SK-N-SH (cell line): ENCODE data around the gene RASGRF1. TPM values are rescaled to one million over a fixed set of nuclear protein-coding genes. Genes with fewer than 3 reads are reported as not detected.

Experiments
- CTCF ChIA-PET: fragments of 300-600, 350-600 bp; formaldehyde crosslinking; extraction: SDS; loops from one replicate; lab custom pipeline; 2021; lab: Yijun Ruan, JAX
- POLR2A ChIA-PET: fragments of 350-600 bp; sonication (Branson Sonifier 250); formaldehyde crosslinking; extraction: SDS; loops from one replicate; lab custom pipeline; 2020; ENCODE audit warnings: antibody characterized with exemption, inconsistent platforms; lab: Yijun Ruan, JAX
- DNase-seq: peaks from one replicate; pipeline ENCODE4 v3.0.0; 2012
- H2AFZ ChIP-seq: fragments of 200-600 bp; sonication (generic); 2 replicates; pipeline ENCODE4 v1.8.1; 2016; ENCODE audit warnings: antibody characterized with exemption, mild to moderate bottlenecking, low read depth
- H3F3A ChIP-seq: fragments of 200-600 bp; sonication (generic); replicated peaks from 2 replicates; pipeline ENCODE3; 2016; ENCODE audit warnings: antibody characterized with exemption, mild to moderate bottlenecking; ENCODE audit not compliant: insufficient read depth
- H3K27ac ChIP-seq, 2 experiments: fragments of 200-500 bp in 1 of 2; fragments of 200-600 bp in 1 of 2; sonication (Bioruptor generic) in 1 of 2; sonication (generic), shearing (Covaris generic) in 1 of 2; 2 replicates each; pipeline versions ENCODE4 v1.5.1 to v1.6.1; 2014 to 2016; ENCODE audit warnings: low read depth in 2 of 2, inconsistent platforms in 1 of 2, low read length in 1 of 2, mild to moderate bottlenecking in 1 of 2, mixed read lengths in 1 of 2
- H3K27me3 ChIP-seq: fragments of 200-600 bp; sonication (generic), shearing (Covaris generic); 2 replicates; pipeline ENCODE4 v1.6.1; 2016; ENCODE audit warnings: mixed run types; ENCODE audit not compliant: insufficient read depth
- H3K36me3 ChIP-seq, 2 experiments: fragments of 200-500 bp in 1 of 2; fragments of 200-600 bp in 1 of 2; sonication (Bioruptor generic) in 1 of 2; sonication (generic) in 1 of 2; replicated peaks in 1 of 2; 2 replicates each; pipeline versions ENCODE3 to v1.5.1; 2014 to 2016; ENCODE audit warnings: low read length in 1 of 2, mild to moderate bottlenecking in 1 of 2; ENCODE audit not compliant: insufficient read depth in 2 of 2, control insufficient read depth in 1 of 2
- H3K4me1 ChIP-seq, 2 experiments: fragments of 200-500 bp in 1 of 2; fragments of 200-600 bp in 1 of 2; sonication (Bioruptor generic) in 1 of 2; sonication (generic), shearing (Covaris generic) in 1 of 2; 2 replicates each; pipeline versions ENCODE4 v1.5.1 to v1.6.1; 2014 to 2016; ENCODE audit warnings: low read depth in 1 of 2, low read length in 1 of 2, mixed run types in 1 of 2; ENCODE audit not compliant: insufficient read depth in 2 of 2, control insufficient read depth in 1 of 2
- H3K4me2 ChIP-seq: fragments of 200-600 bp; sonication (generic), shearing (Covaris generic); 2 replicates; pipeline ENCODE4 v1.6.1; 2017; ENCODE audit warnings: mixed run types
- H3K4me3 ChIP-seq, 2 experiments: fragments of 200-500 bp in 1 of 2; fragments of 200-600 bp in 1 of 2; sonication (Bioruptor generic) in 1 of 2; sonication (generic), shearing (Covaris generic) in 1 of 2; 2 replicates each; pipeline versions ENCODE4 v1.5.1 to v1.8.1; 2014 to 2016; ENCODE audit warnings: low read depth in 2 of 2, inconsistent platforms in 1 of 2, low read length in 1 of 2, mild to moderate bottlenecking in 1 of 2, mixed read lengths in 1 of 2, moderate library complexity in 1 of 2
- H3K79me2 ChIP-seq: fragments of 200-600 bp; sonication (generic); 2 replicates; pipeline ENCODE4 v1.8.1; 2017; ENCODE audit warnings: mild to moderate bottlenecking; ENCODE audit not compliant: insufficient read depth
- H3K9ac ChIP-seq: fragments of 200-600 bp; sonication (generic); 2 replicates; pipeline ENCODE4 v1.6.1; 2017; ENCODE audit warnings: mixed run types
- H3K9me2 ChIP-seq: fragments of 200-600 bp; sonication (generic); 2 replicates; pipeline ENCODE4 v1.6.1; 2017; ENCODE audit warnings: mixed run types
- H3K9me3 ChIP-seq: fragments of 200-600 bp; sonication (generic); 2 replicates; pipeline ENCODE4 v1.6.1; 2017; ENCODE audit warnings: mixed run types, mild to moderate bottlenecking, moderate library complexity
- H4K20me1 ChIP-seq: fragments of 200-600 bp; sonication (generic); 2 replicates; pipeline ENCODE4 v1.6.1; 2017; ENCODE audit warnings: mild to moderate bottlenecking, mixed run types; ENCODE audit not compliant: insufficient read depth
- CHD2 ChIP-seq: fragments of 150-350 bp; IDR thresholded peaks from 2 replicates; pipeline ENCODE4 v1.6.1; 2018; ENCODE audit warnings: low read length; ENCODE audit not compliant: partially characterized antibody
- FOSL2 ChIP-seq: IDR thresholded peaks from 2 replicates; pipeline ENCODE4 v1.4.0; 2012; ENCODE audit warnings: low read depth, mild to moderate bottlenecking, moderate library complexity, borderline replicate concordance
- GABPA ChIP-seq: IDR thresholded peaks from 2 replicates; pipeline ENCODE4 v1.4.0; 2012; ENCODE audit warnings: low read depth, mild to moderate bottlenecking
- MEF2A ChIP-seq: IDR thresholded peaks from 2 replicates; pipeline ENCODE4 v1.4.0; 2012; ENCODE audit warnings: low read depth, borderline replicate concordance
- NFIC ChIP-seq: IDR thresholded peaks from 2 replicates; pipeline ENCODE4 v1.4.0; 2012; ENCODE audit warnings: borderline replicate concordance
- POLR2AphosphoS5 ChIP-seq: IDR thresholded peaks from 2 replicates; pipeline ENCODE4 v1.6.1; 2012; ENCODE audit warnings: low read depth, low read length
- RCOR1 ChIP-seq: fragments of 150-350 bp; IDR thresholded peaks from 2 replicates; pipeline ENCODE4 v1.6.1; 2017; ENCODE audit warnings: antibody characterized with exemption, low read length
- RFX5 ChIP-seq: IDR thresholded peaks from 2 replicates; pipeline ENCODE4 v1.6.1; 2012; ENCODE audit warnings: mild to moderate bottlenecking, improper control_type of control experiment, low read length
- TAF1 ChIP-seq: IDR thresholded peaks from 2 replicates; pipeline ENCODE4 v1.6.1; 2012; ENCODE audit warnings: low read depth, mild to moderate bottlenecking, low read length, moderate library complexity, borderline replicate concordance
- TCF12 ChIP-seq: IDR thresholded peaks from 2 replicates; pipeline ENCODE4 v1.4.0; 2012
- TEAD4 ChIP-seq: IDR thresholded peaks from 2 replicates; pipeline ENCODE4 v1.4.0; 2012; ENCODE audit warnings: mild to moderate bottlenecking, borderline replicate concordance; ENCODE audit not compliant: insufficient read depth
- YY1 ChIP-seq: IDR thresholded peaks from 2 replicates; pipeline ENCODE4 v1.4.0; 2012; ENCODE audit warnings: low read depth, mild to moderate bottlenecking
- WGBS: methylation state at CpG from one replicate; pipeline ENCODE4 v1.1.6; 2017; ENCODE audit warnings: low lambda C conversion rate; 5-methylcytosine and 5-hydroxymethylcytosine counted together
- polyA plus RNA-seq, 3 experiments: library from polyadenylated mRNA; depleted of rRNA; stranded (reverse); fragments of >200 nt; gene quantifications; 2 replicates each; pipeline ENCODE4 v1.2.3, GENCODE V29; 2012
- TF ChIP-seq, protein P1 (sequence below): IDR thresholded peaks from 2 replicates; pipeline ENCODE4 v1.4.0; 2012; ENCODE audit warnings: low read depth
- TF ChIP-seq, protein P2 (sequence below): IDR thresholded peaks from 2 replicates; pipeline ENCODE4 v1.6.1; 2012; ENCODE audit warnings: mild to moderate bottlenecking, low read depth, low read length, moderate library complexity
- TF ChIP-seq, protein P3 (sequence below): IDR thresholded peaks from 2 replicates; pipeline ENCODE4 v1.4.0; 2012; ENCODE audit warnings: low read depth, borderline replicate concordance
- TF ChIP-seq, protein P4 (sequence below): IDR thresholded peaks from 2 replicates; pipeline ENCODE4 v1.4.0; 2012; ENCODE audit warnings: low read depth, borderline replicate concordance

The RASGRF1 gene
- polyA plus RNA-seq, 1 of the 3 experiments (the other 2 are of a cell fraction): 0.10 TPM

DNA sequence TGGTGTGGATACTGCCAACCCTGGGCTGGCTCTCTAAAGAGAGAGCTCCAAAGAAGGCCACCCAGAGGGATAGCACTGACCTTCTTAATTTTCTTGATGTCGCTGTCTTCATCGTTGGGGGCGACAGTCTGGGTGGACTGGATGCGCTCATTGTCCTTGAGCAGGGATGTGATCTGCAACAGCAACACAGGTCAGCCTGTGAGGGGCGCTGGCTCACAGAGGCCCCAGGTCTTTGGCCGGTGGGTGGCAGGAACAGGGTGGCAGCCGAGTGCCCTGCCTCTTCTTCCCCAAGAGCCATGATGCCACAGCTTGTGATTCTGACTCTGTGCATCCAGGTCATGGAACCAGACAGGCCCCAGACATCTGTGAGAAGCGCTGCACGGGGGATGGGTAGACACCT lies 41.2 kb downstream of the RASGRF1 start (continued):
- no peak for TF ChIP-seq NFIC

DNA sequence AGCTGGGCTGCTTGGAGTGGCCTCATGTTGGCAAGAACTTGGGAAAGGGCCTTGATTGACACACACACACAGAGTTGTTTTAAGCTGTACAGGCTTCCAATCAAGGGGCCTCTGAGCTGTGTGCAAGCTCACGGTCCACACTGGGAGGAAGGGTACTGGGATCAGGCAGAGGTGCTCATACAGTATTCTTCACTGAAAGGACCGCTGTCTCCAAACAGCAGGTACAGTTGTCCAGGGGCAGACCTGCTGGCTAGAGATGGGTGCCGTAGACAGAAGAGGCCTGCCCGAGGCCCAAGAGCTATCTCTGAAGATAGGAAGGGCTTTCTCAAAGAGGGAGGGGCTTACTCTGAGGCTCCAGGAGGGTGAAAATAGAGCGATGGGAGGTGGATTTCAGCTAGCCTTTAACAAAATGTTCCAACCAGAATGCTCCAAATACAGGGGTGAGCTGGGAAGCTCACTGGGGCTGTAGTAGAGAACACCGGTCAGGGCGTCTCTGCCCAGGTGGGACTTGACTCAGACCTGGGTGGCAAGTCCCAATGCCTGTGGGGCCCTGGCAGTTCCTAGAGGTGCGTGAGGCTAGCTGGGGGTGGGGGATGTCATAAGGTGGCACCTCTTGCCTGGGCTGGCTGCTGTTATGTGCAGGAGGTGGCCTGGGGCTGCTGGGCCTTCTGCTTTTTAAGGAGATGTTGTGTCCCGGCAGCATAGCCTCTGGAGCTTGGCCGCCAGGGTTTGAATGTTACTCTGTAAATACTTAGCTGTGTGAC lies 42.7 kb downstream of the RASGRF1 start:
- H3K4me1 ChIP-seq: no peaks in the 10 kb centered on the region
- no peak overlapping the region for H3K4me3 ChIP-seq
- ChIA-PET POLR2A (no interaction called here), CTCF (interaction anchor here (0.9 to 2.6 kb wide), 8 partner anchors 10 to 138 kb away, joined by 3 to 13 read pairs (median 4); no protein-coding TSS in a partner anchor)
- no peaks in the 10 kb centered on the region for H3K9me3 ChIP-seq
- H3K36me3 ChIP-seq: no peaks in the 10 kb centered on the region
- no peaks in the 10 kb centered on the region for H3K79me2 ChIP-seq
- H3K4me2 ChIP-seq: no peak overlapping the region
- no peaks in the 10 kb centered on the region for H3F3A ChIP-seq
- H2AFZ ChIP-seq: no peak overlapping the region
- H4K20me1 ChIP-seq: no peaks in the 10 kb centered on the region
- peaks cover 5% of the 10 kb centered on the region; the same call in 1 of the 2 replicates for H3K27me3 ChIP-seq
- DNase-seq: no peak
- 62% methylated on average over 9 of the region's 10 CpGs for WGBS
- H3K9me2 ChIP-seq: no peaks in the 10 kb centered on the region
- no peak overlapping the region for H3K9ac ChIP-seq
- TF ChIP-seq YY1 (no peak), RCOR1 (no peak), TAF1 (no peak), FOSL2 (no peak), NFIC (no peak), POLR2AphosphoS5 (no peak), TCF12 (no peak), MEF2A (no peak), TEAD4 (no peak)
- TF ChIP-seq, protein P1, sequence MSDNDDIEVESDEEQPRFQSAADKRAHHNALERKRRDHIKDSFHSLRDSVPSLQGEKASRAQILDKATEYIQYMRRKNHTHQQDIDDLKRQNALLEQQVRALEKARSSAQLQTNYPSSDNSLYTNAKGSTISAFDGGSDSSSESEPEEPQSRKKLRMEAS: no peak
- H3K27ac ChIP-seq: no peak overlapping the region

DNA sequence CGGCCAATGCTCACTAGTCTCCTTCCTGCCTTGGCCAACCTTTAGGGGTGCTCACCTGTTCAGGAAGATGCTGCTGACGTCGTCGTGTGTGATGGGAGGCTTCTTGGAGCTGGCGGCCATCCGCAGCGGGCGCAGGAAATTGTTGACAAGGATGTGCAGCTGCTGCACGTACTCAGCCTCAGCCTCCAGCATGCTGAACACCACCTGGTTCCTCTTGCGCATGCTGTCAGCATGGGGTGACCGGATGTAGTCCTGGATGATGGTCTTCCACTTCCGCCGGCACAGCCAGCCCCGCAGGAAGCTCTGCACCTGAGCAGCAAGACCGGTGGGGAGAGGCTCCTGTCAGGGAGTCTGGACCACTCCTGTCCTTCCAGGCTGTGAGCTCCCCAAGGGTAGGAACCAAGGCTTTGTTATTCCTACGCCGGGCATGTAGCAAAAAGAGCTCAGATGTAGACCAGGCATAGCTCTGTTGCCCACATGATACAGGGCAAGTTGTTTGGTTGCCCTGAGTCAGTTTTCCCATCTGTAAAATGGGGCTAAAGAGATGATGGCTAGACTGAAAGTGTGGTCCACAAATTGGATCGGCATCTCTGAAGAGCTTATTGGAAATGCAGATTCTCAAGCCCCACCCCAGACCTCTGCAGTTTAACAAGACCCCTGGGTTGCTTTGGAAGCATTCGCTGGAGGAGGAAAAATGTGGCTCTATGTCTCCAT lies 43.7 kb downstream of the RASGRF1 start:
- Histone ChIP-seq H3F3A (no peaks in the 10 kb centered on the region), H3K4me3 (no peak overlapping the region), H2AFZ (no peak overlapping the region), H3K4me1 (peaks cover 0 to 3% of the 10 kb centered on the region in 2 experiments; a peak in 1 of 4 replicates), H3K9me2 (no peaks in the 10 kb centered on the region), H3K4me2 (no peak overlapping the region), H3K79me2 (no peaks in the 10 kb centered on the region), H3K36me3 (no peaks in the 10 kb centered on the region), H3K9ac (no peak overlapping the region), H3K27me3 (peaks cover 5% of the 10 kb centered on the region; the same call in 1 of the 2 replicates), H3K9me3 (no peaks in the 10 kb centered on the region), H3K27ac (no peak overlapping the region), H4K20me1 (no peaks in the 10 kb centered on the region)
- ChIA-PET POLR2A (no interaction called here), CTCF (interaction anchor here (1.3 to 2.6 kb wide), 3 partner anchors 11 to 136 kb away, joined by 3 to 8 read pairs (median 6); no protein-coding TSS in a partner anchor)
- DNase-seq: no peak
- WGBS: 39% methylated on average over 9 of the region's 19 CpGs
- TF ChIP-seq GABPA (no peak), NFIC (no peak), CHD2 (no peak), TCF12 (no peak), RFX5 (no peak), RCOR1 (no peak)
- TF ChIP-seq, protein P2, sequence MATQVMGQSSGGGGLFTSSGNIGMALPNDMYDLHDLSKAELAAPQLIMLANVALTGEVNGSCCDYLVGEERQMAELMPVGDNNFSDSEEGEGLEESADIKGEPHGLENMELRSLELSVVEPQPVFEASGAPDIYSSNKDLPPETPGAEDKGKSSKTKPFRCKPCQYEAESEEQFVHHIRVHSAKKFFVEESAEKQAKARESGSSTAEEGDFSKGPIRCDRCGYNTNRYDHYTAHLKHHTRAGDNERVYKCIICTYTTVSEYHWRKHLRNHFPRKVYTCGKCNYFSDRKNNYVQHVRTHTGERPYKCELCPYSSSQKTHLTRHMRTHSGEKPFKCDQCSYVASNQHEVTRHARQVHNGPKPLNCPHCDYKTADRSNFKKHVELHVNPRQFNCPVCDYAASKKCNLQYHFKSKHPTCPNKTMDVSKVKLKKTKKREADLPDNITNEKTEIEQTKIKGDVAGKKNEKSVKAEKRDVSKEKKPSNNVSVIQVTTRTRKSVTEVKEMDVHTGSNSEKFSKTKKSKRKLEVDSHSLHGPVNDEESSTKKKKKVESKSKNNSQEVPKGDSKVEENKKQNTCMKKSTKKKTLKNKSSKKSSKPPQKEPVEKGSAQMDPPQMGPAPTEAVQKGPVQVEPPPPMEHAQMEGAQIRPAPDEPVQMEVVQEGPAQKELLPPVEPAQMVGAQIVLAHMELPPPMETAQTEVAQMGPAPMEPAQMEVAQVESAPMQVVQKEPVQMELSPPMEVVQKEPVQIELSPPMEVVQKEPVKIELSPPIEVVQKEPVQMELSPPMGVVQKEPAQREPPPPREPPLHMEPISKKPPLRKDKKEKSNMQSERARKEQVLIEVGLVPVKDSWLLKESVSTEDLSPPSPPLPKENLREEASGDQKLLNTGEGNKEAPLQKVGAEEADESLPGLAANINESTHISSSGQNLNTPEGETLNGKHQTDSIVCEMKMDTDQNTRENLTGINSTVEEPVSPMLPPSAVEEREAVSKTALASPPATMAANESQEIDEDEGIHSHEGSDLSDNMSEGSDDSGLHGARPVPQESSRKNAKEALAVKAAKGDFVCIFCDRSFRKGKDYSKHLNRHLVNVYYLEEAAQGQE: no peak
- TF ChIP-seq, protein P3, sequence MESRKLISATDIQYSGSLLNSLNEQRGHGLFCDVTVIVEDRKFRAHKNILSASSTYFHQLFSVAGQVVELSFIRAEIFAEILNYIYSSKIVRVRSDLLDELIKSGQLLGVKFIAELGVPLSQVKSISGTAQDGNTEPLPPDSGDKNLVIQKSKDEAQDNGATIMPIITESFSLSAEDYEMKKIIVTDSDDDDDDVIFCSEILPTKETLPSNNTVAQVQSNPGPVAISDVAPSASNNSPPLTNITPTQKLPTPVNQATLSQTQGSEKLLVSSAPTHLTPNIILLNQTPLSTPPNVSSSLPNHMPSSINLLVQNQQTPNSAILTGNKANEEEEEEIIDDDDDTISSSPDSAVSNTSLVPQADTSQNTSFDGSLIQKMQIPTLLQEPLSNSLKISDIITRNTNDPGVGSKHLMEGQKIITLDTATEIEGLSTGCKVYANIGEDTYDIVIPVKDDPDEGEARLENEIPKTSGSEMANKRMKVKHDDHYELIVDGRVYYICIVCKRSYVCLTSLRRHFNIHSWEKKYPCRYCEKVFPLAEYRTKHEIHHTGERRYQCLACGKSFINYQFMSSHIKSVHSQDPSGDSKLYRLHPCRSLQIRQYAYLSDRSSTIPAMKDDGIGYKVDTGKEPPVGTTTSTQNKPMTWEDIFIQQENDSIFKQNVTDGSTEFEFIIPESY: no peak
- TF ChIP-seq, protein P4, sequence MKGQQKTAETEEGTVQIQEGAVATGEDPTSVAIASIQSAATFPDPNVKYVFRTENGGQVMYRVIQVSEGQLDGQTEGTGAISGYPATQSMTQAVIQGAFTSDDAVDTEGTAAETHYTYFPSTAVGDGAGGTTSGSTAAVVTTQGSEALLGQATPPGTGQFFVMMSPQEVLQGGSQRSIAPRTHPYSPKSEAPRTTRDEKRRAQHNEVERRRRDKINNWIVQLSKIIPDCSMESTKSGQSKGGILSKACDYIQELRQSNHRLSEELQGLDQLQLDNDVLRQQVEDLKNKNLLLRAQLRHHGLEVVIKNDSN: no peak
